ENCODE measurements around the gene BRD7.
A peak's percentile ranks its signal among the peaks of the same experiment; 100 is the strongest.

Gene BRD7

GRCh38 chr16:50318796-50319578 is 49.8 kb downstream of the BRD7 start:
- DNase-seq = no peak

- no peak for DNase-seq
These were observed 51.7 kb downstream of the BRD7 start for GRCh38 chr16:50316848-50317630.

GRCh38 chr16:50316102-50316847 is 52.5 kb downstream of the BRD7 start:
- DNase-seq = no peak

GRCh38 chr16:50315346-50315997 is 53.3 kb downstream of the BRD7 start:
- DNase-seq = no peak

- DNase-seq = no peak
These were observed 54.1 kb downstream of the BRD7 start for GRCh38 chr16:50314665-50315064.

- peak; percentile 24 for DNase-seq
These were observed 55.0 kb downstream of the BRD7 start for GRCh38 chr16:50313596-50314478.

GRCh38 chr16:50311891-50312501 is 56.8 kb downstream of the BRD7 start:
- no peak for DNase-seq

GRCh38 chr16:50311134-50311528 is 57.7 kb downstream of the BRD7 start:
- DNase-seq = no peak

- DNase-seq = no peak
These were observed 58.3 kb downstream of the BRD7 start for GRCh38 chr16:50310308-50311133.

GRCh38 chr16:50309527-50310307 is 59.1 kb downstream of the BRD7 start:
- no peak for DNase-seq

- no peak for DNase-seq
These were observed 59.6 kb downstream of the BRD7 start for GRCh38 chr16:50309156-50309526.

GRCh38 chr16:50308237-50308965 is 60.4 kb downstream of the BRD7 start:
- DNase-seq = no peak

GRCh38 chr16:50306287-50306686 is 62.5 kb downstream of the BRD7 start:
- DNase-seq = no peak

GRCh38 chr16:50305441-50306061 is 63.2 kb downstream of the BRD7 start:
- DNase-seq = no peak

GRCh38 chr16:50304467-50305440 is 64.0 kb downstream of the BRD7 start:
- no peak for DNase-seq

GRCh38 chr16:50303605-50304466 is 65.0 kb downstream of the BRD7 start:
- no peak for DNase-seq

Measured in effector CD4-positive, alpha-beta T cell (primary cell).